T-helper 1 cell treated with Interleukin-12 subunit alpha and Interleukin-12 subunit beta and Interleukin-4 antibody, amounts not matched to agents 30 μg/mL and 1 μg/mL, for 36 hours (primary cell): ENCODE measurements around the gene TMEM63C.

Experiments used
- H3K27ac Mint-ChIP-seq: one replicate; pipeline ENCODE4 v1.8.0; 2021; ENCODE audit warnings: mild to moderate bottlenecking, mixed read lengths
- H3K27me3 Mint-ChIP-seq: one replicate; pipeline ENCODE4 v1.8.0; 2021; ENCODE audit warnings: low read depth, mixed read lengths
- H3K36me3 Mint-ChIP-seq: one replicate; pipeline ENCODE4 v1.8.0; 2021; ENCODE audit warnings: low read depth, mixed read lengths
- H3K4me1 Mint-ChIP-seq: one replicate; pipeline ENCODE4 v1.8.0; 2021; ENCODE audit warnings: low read depth, mixed read lengths
- H3K4me3 Mint-ChIP-seq: one replicate; pipeline ENCODE4 v1.8.0; 2021; ENCODE audit warnings: mild to moderate bottlenecking, moderate library complexity, mixed read lengths
- H3K9me3 Mint-ChIP-seq: one replicate; pipeline ENCODE4 v1.8.0; 2021; ENCODE audit warnings: mixed read lengths

Gene TMEM63C

DNA sequence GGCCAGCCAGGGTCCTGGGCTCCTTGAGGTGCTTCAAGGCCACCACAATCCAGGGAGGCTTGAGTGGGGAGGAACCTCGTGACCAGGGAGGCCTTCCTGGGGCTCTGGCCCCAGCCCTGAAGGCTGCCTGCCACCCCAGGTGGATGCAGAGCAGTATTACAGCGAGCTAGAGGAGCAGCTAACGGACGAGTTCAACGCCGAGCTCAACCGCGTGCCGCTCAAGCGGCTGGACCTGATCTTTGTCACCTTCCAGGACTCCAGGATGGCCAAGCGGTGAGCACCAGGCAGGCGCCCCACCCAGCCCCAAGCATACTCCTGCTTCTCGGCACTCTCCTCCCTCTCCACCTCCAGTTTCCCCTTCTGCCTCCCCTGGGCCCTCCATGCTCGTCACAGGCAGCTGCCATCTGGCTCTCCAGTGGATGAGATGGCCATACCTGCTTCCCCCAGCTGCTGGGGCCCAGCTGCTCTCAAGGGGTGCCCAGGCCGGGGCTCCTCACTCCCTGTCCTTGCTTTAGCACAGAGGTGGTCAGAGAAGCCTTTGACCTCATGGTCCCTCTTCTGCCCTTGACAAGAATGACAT, 58.8 kb downstream of the TMEM63C start:
- H3K27me3 Mint-ChIP-seq, result no peaks in the 10 kb centered on the region
- no peak overlapping the region for H3K4me3 Mint-ChIP-seq
- H3K36me3 Mint-ChIP-seq, result no peaks in the 10 kb centered on the region
- no peaks in the 10 kb centered on the region for H3K9me3 Mint-ChIP-seq
- no peak overlapping the region for H3K27ac Mint-ChIP-seq
- H3K4me1 Mint-ChIP-seq, result no peaks in the 10 kb centered on the region

DNA sequence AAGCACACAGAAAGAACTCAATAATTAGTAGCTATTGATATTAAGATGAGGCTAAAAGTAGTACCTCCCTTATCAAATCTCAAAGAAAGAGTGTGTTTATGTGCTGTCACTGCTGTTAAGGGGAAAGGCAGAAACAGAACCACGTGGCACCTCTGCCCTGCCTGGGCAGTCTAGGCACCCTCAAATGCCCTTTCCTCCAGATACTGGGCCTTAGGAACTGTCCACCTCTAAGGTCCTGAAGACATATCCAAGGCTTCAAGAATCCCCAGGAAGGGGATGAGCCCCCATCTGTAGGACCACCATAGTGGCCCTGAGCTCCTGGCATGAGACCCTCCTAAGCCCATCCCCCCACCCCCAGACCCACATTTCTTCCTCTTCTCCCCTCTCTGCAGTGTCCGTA, 60.4 kb downstream of the TMEM63C start:
- H3K27ac Mint-ChIP-seq, result no peak overlapping the region
- H3K4me1 Mint-ChIP-seq, result no peaks in the 10 kb centered on the region
- H3K27me3 Mint-ChIP-seq, result no peaks in the 10 kb centered on the region
- H3K9me3 Mint-ChIP-seq, result no peaks in the 10 kb centered on the region
- no peaks in the 10 kb centered on the region for H3K36me3 Mint-ChIP-seq
- H3K4me3 Mint-ChIP-seq, result no peak overlapping the region

DNA sequence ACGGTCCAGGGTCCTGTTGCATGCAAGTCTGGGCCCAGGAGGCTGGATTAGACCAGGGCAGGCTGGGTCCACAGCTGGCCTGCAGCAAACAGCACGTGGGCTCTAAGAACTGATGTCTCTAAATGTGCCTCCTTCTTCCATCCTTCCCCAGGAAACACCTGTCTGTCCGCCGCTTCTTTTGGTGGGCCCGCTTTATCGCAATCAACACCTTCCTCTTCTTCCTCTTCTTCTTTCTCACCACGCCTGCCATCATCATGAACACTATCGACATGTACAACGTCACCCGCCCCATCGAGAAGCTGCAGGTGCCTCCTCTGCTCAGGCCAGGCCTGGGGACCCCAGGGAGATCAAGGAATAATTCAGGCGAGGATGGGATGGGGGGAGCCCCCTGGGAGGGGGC, 61.2 kb downstream of the TMEM63C start:
- Mint-ChIP-seq H3K27me3 (no peaks in the 10 kb centered on the region), H3K4me1 (no peaks in the 10 kb centered on the region), H3K9me3 (no peaks in the 10 kb centered on the region), H3K36me3 (no peaks in the 10 kb centered on the region), H3K4me3 (no peak overlapping the region), H3K27ac (no peak overlapping the region)

DNA sequence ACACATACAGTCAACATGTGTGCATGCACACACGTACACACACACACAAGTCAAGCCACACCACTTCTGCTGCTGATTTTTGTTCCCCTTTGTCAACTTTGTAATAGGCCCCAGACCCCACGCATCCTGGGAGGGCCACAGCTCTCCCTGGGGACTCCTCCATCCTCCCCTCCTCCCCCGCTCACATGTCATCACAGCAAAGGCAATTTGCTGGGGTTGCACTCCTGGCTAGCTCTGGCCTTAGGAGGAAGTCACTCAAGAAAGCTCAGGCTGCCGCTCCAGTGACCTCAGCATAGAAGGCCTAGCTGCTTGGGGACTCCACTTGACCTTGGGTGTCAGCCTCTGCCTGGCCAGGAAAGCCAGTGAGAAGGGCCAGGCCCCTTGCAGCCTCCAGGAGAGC, 62.3 kb downstream of the TMEM63C start:
- Mint-ChIP-seq H3K27ac (no peak overlapping the region), H3K4me1 (no peaks in the 10 kb centered on the region), H3K36me3 (no peaks in the 10 kb centered on the region), H3K27me3 (no peaks in the 10 kb centered on the region), H3K4me3 (no peak overlapping the region), H3K9me3 (no peaks in the 10 kb centered on the region)

DNA sequence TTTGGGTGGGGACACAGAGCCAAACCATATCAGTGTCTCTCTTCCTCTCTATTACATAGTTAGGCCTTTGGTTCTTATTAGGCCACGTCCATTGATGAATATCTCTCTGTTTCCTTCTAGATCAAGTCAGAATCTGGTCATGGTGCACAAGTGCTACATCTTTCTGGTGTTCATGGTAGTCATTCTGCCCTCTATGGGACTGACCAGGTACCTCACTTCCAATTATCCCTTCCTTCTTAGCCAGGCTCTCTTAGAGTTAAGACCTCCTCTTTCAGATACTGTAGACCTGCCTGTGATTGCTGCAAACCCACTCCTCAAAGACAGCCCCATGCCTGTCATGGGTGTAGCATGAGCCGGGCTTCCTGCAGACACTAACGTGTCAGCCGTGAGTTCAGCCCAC, 64.2 kb downstream of the TMEM63C start:
- Mint-ChIP-seq H3K9me3 (no peaks in the 10 kb centered on the region), H3K36me3 (no peaks in the 10 kb centered on the region), H3K4me1 (no peaks in the 10 kb centered on the region), H3K27ac (no peak overlapping the region), H3K4me3 (no peak overlapping the region), H3K27me3 (no peaks in the 10 kb centered on the region)

DNA sequence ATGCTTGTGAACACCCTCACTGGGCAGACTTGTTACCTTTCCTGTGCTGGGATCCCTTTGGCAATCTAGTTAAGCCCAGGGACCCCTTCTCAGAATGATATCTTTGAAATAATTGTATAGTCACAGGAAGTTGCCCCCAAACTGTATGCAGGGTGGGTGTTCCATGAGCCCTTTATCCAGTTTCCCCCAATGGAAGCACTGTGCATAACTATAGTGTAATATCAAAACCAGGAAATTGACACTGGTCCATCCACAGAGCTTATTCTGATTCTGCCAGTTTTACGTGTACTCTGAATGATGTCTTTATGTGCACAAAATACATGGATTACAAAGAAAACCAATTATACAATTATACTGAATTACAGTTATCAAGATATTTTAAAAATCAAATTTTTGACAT, 65.2 kb downstream of the TMEM63C start:
- H3K27me3 Mint-ChIP-seq, result no peaks in the 10 kb centered on the region
- no peaks in the 10 kb centered on the region for H3K9me3 Mint-ChIP-seq
- no peaks in the 10 kb centered on the region for H3K36me3 Mint-ChIP-seq
- H3K27ac Mint-ChIP-seq, result no peak overlapping the region
- no peaks in the 10 kb centered on the region for H3K4me1 Mint-ChIP-seq
- no peak overlapping the region for H3K4me3 Mint-ChIP-seq

DNA sequence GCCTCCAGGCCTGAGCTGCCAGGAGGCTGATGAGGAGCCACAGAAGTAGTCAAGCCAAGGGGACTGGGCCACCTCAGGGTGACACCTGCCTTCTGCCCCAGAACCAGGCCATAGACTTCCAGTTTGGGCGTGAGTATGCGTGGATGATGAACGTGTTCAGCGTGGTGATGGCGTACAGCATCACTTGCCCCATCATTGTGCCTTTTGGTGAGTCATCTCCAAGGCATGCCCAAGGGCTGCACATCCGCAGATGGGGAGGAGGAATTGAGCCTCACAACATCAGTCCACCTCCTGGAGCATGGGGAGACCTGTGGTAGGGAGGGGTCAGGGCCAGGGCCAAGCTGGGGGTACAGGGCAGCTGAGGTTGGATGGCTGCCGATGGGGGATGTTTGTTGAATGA, 67.1 kb downstream of the TMEM63C start:
- no peak overlapping the region for H3K27ac Mint-ChIP-seq
- no peaks in the 10 kb centered on the region for H3K9me3 Mint-ChIP-seq
- H3K4me3 Mint-ChIP-seq, result no peak overlapping the region
- H3K36me3 Mint-ChIP-seq, result no peaks in the 10 kb centered on the region
- no peaks in the 10 kb centered on the region for H3K27me3 Mint-ChIP-seq
- no peaks in the 10 kb centered on the region for H3K4me1 Mint-ChIP-seq

DNA sequence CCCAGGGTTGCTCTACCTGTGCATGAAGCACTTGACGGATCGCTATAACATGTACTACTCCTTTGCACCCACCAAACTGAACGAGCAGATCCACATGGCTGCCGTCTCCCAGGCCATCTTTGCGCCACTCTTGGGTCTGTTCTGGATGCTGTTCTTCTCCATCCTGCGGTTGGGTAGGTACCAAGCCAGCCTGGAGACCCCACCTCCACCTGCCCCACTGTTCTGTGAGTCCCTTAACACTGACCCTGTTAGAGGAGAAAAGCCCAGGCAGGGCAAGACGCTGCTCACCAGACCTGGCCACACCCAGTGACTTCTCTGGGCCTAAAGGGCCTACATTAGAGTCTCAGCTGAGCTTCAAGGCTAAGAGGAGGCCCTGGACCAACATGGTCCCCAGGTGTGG, 67.7 kb downstream of the TMEM63C start:
- Mint-ChIP-seq H3K4me3 (no peak overlapping the region), H3K36me3 (no peaks in the 10 kb centered on the region), H3K9me3 (no peaks in the 10 kb centered on the region)

DNA sequence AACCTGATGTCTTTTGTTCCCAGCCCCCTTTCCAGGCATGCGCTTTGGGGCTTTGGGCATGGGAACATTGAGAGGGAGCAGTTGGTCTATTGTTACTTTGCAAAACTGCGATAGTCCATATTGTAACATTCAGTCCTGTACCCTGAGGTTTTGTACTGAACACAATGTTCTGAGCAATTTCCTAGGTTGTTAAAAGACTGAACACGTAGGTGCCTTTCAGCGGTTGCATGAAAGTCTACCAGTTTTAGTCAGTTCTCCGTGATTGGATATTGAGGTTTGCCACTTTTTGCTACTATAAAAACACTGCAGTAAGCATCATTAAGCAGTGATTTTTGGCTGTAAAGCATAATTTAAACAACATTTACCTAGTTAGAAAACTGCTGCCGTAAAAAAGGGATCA, 69.3 kb downstream of the TMEM63C start:
- Mint-ChIP-seq H3K4me1 (no peaks in the 10 kb centered on the region), H3K27ac (no peak overlapping the region), H3K9me3 (no peaks in the 10 kb centered on the region), H3K36me3 (no peaks in the 10 kb centered on the region), H3K27me3 (no peaks in the 10 kb centered on the region), H3K4me3 (no peak overlapping the region)

More for the DNA sequence above, 67.7 kb downstream of the TMEM63C start:
- H3K4me1 Mint-ChIP-seq, result no peaks in the 10 kb centered on the region
- no peak overlapping the region for H3K27ac Mint-ChIP-seq
- H3K27me3 Mint-ChIP-seq, result no peaks in the 10 kb centered on the region

DNA sequence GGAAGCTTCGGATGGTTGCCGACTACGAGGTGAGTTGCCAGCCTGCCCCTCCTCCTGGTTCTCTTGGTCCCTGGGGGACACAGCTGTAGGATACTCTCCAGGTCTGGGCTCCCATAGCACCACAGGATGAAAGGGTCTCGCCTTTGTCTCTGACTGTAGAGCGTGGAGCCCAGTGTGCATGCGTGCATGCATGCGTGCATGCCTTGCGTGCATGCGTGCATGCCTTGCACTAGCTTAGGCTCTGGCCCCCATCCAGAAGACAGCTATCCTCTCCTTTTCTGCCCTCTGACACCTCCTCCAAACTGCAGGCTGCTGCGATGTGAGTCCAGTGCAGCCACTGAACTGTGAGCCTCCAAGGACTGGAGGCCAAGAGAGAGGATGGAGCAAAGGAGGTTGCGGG, 70.3 kb downstream of the TMEM63C start:
- H3K27me3 Mint-ChIP-seq, result no peaks in the 10 kb centered on the region

DNA sequence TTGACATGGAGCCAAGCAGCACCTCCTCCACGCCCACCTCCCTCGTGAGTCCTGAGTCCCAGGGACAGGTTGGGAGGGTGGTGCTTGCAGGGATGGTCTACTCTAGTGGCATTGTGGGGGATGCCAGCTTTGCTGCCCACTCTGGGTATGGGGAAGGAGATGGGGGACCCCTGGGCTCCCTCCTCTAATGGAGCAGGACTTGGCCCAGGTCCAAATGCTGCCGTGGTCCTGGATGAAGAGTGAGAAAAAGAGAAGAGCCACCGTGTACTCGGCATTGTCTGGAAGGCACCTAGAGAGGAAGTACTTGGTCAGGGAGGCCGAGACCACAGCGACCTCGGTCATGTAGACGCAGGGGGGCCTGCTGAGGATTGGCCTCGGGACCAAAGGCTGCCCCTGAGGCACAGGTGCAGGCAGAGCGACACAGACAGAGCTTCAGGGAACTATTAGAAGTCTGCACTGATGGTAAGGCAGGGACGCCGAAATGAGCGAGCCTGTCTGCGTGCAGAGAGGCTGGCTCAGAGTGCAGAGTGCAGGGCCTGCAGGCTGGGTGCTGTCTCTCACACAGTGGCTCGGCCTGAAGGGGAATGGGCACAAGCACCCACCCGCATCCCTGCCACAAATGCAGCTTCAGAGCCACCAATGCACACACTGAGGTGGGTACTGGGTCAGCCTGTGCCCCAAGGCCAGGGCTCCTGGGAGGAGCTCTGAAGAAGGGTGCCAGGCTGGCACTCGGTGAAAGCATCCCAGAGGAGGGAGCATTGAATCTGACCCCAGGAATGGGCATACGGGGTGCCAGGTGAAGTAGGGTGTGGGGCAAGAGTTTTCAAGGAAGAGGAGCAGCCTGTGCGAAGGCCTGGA, 72.0 kb downstream of the TMEM63C start:
- H3K4me1 Mint-ChIP-seq, result no peaks in the 10 kb centered on the region
- H3K4me3 Mint-ChIP-seq, result no peak overlapping the region
- no peak overlapping the region for H3K27ac Mint-ChIP-seq
- no peaks in the 10 kb centered on the region for H3K9me3 Mint-ChIP-seq
- H3K36me3 Mint-ChIP-seq, result no peaks in the 10 kb centered on the region
- H3K27me3 Mint-ChIP-seq, result no peaks in the 10 kb centered on the region

More for the DNA sequence above, 70.3 kb downstream of the TMEM63C start:
- Mint-ChIP-seq H3K36me3 (no peaks in the 10 kb centered on the region), H3K4me3 (no peak overlapping the region), H3K4me1 (no peaks in the 10 kb centered on the region), H3K27ac (no peak overlapping the region), H3K9me3 (no peaks in the 10 kb centered on the region)

DNA sequence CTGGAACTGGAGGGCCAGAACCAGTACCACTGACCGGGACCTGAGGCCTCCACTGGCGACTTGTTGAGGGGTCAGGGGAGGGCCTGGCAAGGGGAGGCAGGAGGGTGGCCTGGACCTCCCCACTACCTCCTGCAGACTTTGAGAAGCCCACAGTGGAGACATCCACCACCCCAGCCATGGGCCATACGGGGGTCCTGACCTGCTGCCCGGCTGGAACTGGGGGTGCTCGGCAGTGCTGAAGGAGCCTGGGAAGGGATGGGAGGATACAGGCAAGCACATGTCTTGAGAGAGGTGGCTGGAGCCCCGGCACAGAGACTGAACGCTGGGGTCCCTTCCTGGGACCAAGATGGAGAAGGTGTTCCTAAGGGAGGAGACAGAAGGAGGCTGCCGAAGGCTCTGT, 75.1 kb downstream of the TMEM63C start:
- H3K27ac Mint-ChIP-seq, result no peak overlapping the region

DNA sequence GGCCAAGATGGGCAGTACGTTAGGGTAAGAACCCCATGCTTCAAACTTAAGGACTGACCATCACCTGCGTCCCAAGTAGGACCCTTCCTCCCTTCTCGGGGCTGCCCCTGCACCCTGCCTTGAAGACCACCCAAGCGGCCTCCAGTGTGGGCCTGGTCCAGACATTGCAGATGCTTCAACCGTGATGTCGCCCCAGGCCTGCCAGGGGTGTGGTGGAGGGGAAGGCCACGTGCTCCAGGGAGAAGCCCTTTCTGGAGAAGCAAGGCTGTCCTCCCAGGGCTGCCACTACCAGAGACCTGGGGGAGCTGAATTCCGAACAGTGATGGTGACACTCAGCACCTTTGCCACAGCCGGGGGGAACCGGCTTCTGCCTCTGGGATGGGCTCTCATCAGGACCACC, 76.1 kb downstream of the TMEM63C start:
- Mint-ChIP-seq H3K27me3 (peaks cover 2% of the 10 kb centered on the region), H3K9me3 (no peaks in the 10 kb centered on the region), H3K4me3 (no peak overlapping the region), H3K27ac (no peak overlapping the region), H3K4me1 (no peaks in the 10 kb centered on the region), H3K36me3 (no peaks in the 10 kb centered on the region)

More for the DNA sequence above, 75.1 kb downstream of the TMEM63C start:
- Mint-ChIP-seq H3K36me3 (no peaks in the 10 kb centered on the region), H3K27me3 (no peaks in the 10 kb centered on the region), H3K4me3 (no peak overlapping the region), H3K4me1 (no peaks in the 10 kb centered on the region), H3K9me3 (no peaks in the 10 kb centered on the region)

DNA sequence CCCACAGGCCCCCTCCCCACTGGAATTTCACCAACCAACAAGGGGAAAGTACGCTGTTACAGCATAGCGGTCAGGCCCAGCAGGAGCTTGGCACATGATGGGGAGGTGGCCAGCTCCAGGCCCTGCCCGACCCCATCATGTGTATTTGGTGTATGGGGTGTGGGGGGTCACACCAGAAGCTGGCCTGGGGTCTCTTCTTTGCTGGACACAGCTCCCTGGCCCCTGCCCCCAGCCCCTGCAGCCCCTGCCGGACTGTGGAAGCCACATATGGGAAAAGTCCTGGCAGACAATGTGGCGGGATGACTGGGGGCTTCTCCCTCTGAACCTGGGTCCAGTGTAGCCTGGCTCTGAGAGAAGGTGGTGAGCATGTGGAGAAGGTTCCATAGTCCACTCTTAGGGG, 77.0 kb downstream of the TMEM63C start:
- H3K4me1 Mint-ChIP-seq, result no peaks in the 10 kb centered on the region
- H3K36me3 Mint-ChIP-seq, result no peaks in the 10 kb centered on the region
- H3K4me3 Mint-ChIP-seq, result no peak overlapping the region
- H3K27me3 Mint-ChIP-seq, result peaks cover 8% of the 10 kb centered on the region
- no peak overlapping the region for H3K27ac Mint-ChIP-seq
- no peaks in the 10 kb centered on the region for H3K9me3 Mint-ChIP-seq

DNA sequence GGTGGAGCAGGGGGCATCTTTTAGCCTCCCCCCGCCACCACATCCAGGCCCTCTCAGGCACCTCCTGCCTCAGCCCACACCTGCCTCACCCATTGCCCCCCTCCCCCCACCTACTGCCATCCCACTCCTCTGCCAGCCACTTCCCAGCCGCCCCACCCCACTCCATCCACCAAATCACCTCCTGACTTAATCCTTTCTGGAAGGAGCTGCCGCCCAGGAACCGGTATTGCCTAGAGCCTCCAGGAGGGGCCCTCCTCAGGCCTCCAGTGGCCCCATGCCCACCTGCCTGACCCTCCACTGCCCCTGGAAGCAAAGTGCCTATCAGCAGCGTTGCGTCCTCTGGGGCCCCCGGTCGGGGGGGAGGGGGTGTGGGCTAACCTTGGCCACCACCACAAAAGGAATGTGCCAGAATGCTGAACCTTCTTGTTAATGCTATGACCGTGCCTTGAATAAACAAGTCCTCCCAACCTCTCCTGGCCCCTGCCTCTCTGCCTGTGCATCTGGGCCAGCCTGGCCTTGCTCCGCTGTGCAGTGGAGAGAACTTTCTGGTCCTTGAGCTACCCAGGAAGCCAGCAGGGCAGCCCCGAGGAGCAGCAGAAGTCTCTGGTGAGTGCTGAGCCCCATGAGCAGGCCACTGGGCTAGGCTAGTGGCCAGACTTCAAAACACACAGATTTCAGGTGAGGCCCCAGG, 77.6 kb downstream of the TMEM63C start:
- Mint-ChIP-seq H3K27ac (no peak overlapping the region), H3K27me3 (peaks cover 14% of the 10 kb centered on the region)

More for the DNA sequence above, 77.6 kb downstream of the TMEM63C start:
- no peaks in the 10 kb centered on the region for H3K9me3 Mint-ChIP-seq
- H3K4me1 Mint-ChIP-seq, result no peaks in the 10 kb centered on the region
- no peak overlapping the region for H3K4me3 Mint-ChIP-seq
- no peaks in the 10 kb centered on the region for H3K36me3 Mint-ChIP-seq
